NT2/D1 (cell line): ENCODE data around the gene CCDC185.

Source experiments
- SUZ12 ChIP-seq: IDR thresholded peaks from 2 replicates; pipeline ENCODE4 v1.6.1; 2011; ENCODE audit not compliant: insufficient read length, insufficient read depth; ENCODE audit errors: extremely low read depth
- YY1 ChIP-seq: IDR thresholded peaks from 2 replicates; pipeline ENCODE4 v1.6.1; 2011; ENCODE audit not compliant: insufficient read length, insufficient read depth
- ZNF274 ChIP-seq: IDR thresholded peaks from 2 replicates; pipeline ENCODE4 v1.6.1; 2011; ENCODE audit warnings: mild to moderate bottlenecking, low read depth, low read length

GRCh38 chr1:223393275-223394214 lies at the start of gene CCDC185:
- TF ChIP-seq ZNF274 (no peak), YY1 (no peak), SUZ12 (no peak)
